Measurements from ENCODE around the gene PSD2. TPM values are rescaled to one million over a fixed set of nuclear protein-coding genes. Genes with fewer than 3 reads are reported as not detected.

PSD2 gene
- total RNA-seq, 1 experiment from 2014 or later = 0.10 TPM

GRCh38 chr5:139810341-139811273 lies 15.0 kb downstream of the PSD2 start:
- no peak for DNase-seq (ENCODE audit: low read depth)

GRCh38 chr5:139811274-139811607 lies 15.6 kb downstream of the PSD2 start:
- DNase-seq (ENCODE audit: low read depth) = no peak

GRCh38 chr5:139812323-139812722 lies 16.7 kb downstream of the PSD2 start:
- DNase-seq (ENCODE audit: low read depth) = no peak

- no peak for DNase-seq (ENCODE audit: low read depth)
These were observed 17.5 kb downstream of the PSD2 start for GRCh38 chr5:139812836-139813805.

- DNase-seq (ENCODE audit: low read depth) = no peak
These were observed 18.6 kb downstream of the PSD2 start for GRCh38 chr5:139814191-139814601.

GRCh38 chr5:139814704-139815280 lies 19.2 kb downstream of the PSD2 start:
- no peak for DNase-seq (ENCODE audit: low read depth)

- DNase-seq (ENCODE audit: low read depth) = no peak
These were observed 21.0 kb downstream of the PSD2 start for GRCh38 chr5:139816566-139816965.

GRCh38 chr5:139817362-139817761 lies 21.8 kb downstream of the PSD2 start:
- DNase-seq (ENCODE audit: low read depth) = no peak

GRCh38 chr5:139817970-139818369 lies 22.4 kb downstream of the PSD2 start:
- DNase-seq (ENCODE audit: low read depth) = no peak

GRCh38 chr5:139820130-139820529 lies 24.5 kb downstream of the PSD2 start:
- DNase-seq (ENCODE audit: low read depth) = no peak

GRCh38 chr5:139820606-139821005 lies 25.0 kb downstream of the PSD2 start:
- DNase-seq (ENCODE audit: low read depth) = no peak

GRCh38 chr5:139821806-139822552 lies 26.4 kb downstream of the PSD2 start:
- no peak for DNase-seq (ENCODE audit: low read depth)

- no peak for DNase-seq (ENCODE audit: low read depth)
These were observed 27.2 kb downstream of the PSD2 start for GRCh38 chr5:139822553-139823425.

GRCh38 chr5:139823757-139824355 lies 28.2 kb downstream of the PSD2 start:
- no peak for DNase-seq (ENCODE audit: low read depth)

- no peak for DNase-seq (ENCODE audit: low read depth)
These were observed 30.1 kb downstream of the PSD2 start for GRCh38 chr5:139825690-139826089.

GRCh38 chr5:139828207-139828895 lies 32.7 kb downstream of the PSD2 start:
- DNase-seq (ENCODE audit: low read depth) = no peak

GRCh38 chr5:139829471-139829870 lies 33.9 kb downstream of the PSD2 start:
- no peak for DNase-seq (ENCODE audit: low read depth)

- no peak for DNase-seq (ENCODE audit: low read depth)
These were observed 36.0 kb downstream of the PSD2 start for GRCh38 chr5:139831624-139832023.

GRCh38 chr5:139833525-139833924 lies 37.9 kb downstream of the PSD2 start:
- DNase-seq (ENCODE audit: low read depth) = no peak
